ENCODE measurements around the gene RBM5.

Gene RBM5

GRCh38 chr3:50112462-50112861 is 23.7 kb downstream of the RBM5 start:
- no peak overlapping the region for H3K18ac ChIP-seq (ENCODE audit: low read length)
- H3K4me1 ChIP-seq (ENCODE audit: control insufficient read depth in 1 of 2, insufficient read depth in 2 of 2, low read length in 2 of 2), result no peaks in the 10 kb centered on the region
- H3K4ac ChIP-seq (ENCODE audit: low read depth, low read length), result no peak overlapping the region
- no peak overlapping the region for H2BK12ac ChIP-seq (ENCODE audit: low read length)
- H3K14ac ChIP-seq (ENCODE audit: low read length), result no peak overlapping the region
- H2AK5ac ChIP-seq (ENCODE audit: low read length), result no peak overlapping the region
- H3K79me1 ChIP-seq (ENCODE audit: low read length), result no peaks in the 10 kb centered on the region
- H3K27ac ChIP-seq (ENCODE audit: low read depth, low read length), result no peak overlapping the region
- no peaks in the 10 kb centered on the region for H3K27me3 ChIP-seq (ENCODE audit: insufficient read depth, low read length)
- WGBS (ENCODE audit: extremely low coverage, insufficient coverage, insufficient read length), result no CpG with 5 or more reads among the region's 3 CpGs
- no peak overlapping the region for H3K4me2 ChIP-seq (ENCODE audit: low read length)
- H2AFZ ChIP-seq (ENCODE audit: insufficient read depth, low read length, poor library complexity), result no peak overlapping the region
- no peak overlapping the region for H4K12ac ChIP-seq (ENCODE audit: low read depth, low read length)
- no peaks in the 10 kb centered on the region for H3K9me3 ChIP-seq (ENCODE audit: insufficient read depth, low read depth, low read length)
- peaks cover 71 to 86% of the 10 kb centered on the region in 2 experiments for H3K36me3 ChIP-seq (ENCODE audit: control insufficient read depth in 1 of 2, insufficient read depth in 2 of 2, low read length in 2 of 2)
- no peak overlapping the region for H3K9ac ChIP-seq (ENCODE audit: low read length)
- no peak overlapping the region for H3K23ac ChIP-seq (ENCODE audit: low read length)
- DNase-seq, result no peak
- no peak overlapping the region for H2BK120ac ChIP-seq (ENCODE audit: insufficient read depth, low read length, poor library complexity)
- no peak overlapping the region for H4K8ac ChIP-seq (ENCODE audit: low read depth, low read length)
- no peak overlapping the region for H4K91ac ChIP-seq (ENCODE audit: low read depth, low read length)
- no peaks in the 10 kb centered on the region for H3K79me2 ChIP-seq (ENCODE audit: control insufficient read depth, insufficient read depth, low read length, poor library complexity)
- H2BK5ac ChIP-seq (ENCODE audit: low read depth, low read length, poor library complexity), result no peak overlapping the region
- H3K4me3 ChIP-seq (ENCODE audit: low read depth, low read length), result no peak overlapping the region

- Histone ChIP-seq H3K79me1 (ENCODE audit: low read length) (no peaks in the 10 kb centered on the region), H3K9me3 (ENCODE audit: insufficient read depth, low read depth, low read length) (no peaks in the 10 kb centered on the region), H3K23ac (ENCODE audit: low read length) (no peak overlapping the region), H3K27me3 (ENCODE audit: insufficient read depth, low read length) (no peaks in the 10 kb centered on the region), H4K12ac (ENCODE audit: low read depth, low read length) (no peak overlapping the region), H3K4me2 (ENCODE audit: low read length) (no peak overlapping the region), H3K9ac (ENCODE audit: low read length) (no peak overlapping the region), H3K4me3 (ENCODE audit: low read depth, low read length) (no peak overlapping the region), H2BK5ac (ENCODE audit: low read depth, low read length, poor library complexity) (no peak overlapping the region), H4K91ac (ENCODE audit: low read depth, low read length) (no peak overlapping the region), H3K27ac (ENCODE audit: low read depth, low read length) (no peak overlapping the region), H2BK120ac (ENCODE audit: insufficient read depth, low read length, poor library complexity) (no peak overlapping the region), H2BK12ac (ENCODE audit: low read length) (no peak overlapping the region), H3K4ac (ENCODE audit: low read depth, low read length) (no peak overlapping the region), H3K79me2 (ENCODE audit: control insufficient read depth, insufficient read depth, low read length, poor library complexity) (no peaks in the 10 kb centered on the region), H3K14ac (ENCODE audit: low read length) (no peak overlapping the region), H3K18ac (ENCODE audit: low read length) (no peak overlapping the region), H2AK5ac (ENCODE audit: low read length) (no peak overlapping the region), H3K36me3 (ENCODE audit: control insufficient read depth in 1 of 2, insufficient read depth in 2 of 2, low read length in 2 of 2) (peaks cover 69 to 86% of the 10 kb centered on the region in 2 experiments), H4K8ac (ENCODE audit: low read depth, low read length) (no peak overlapping the region), H2AFZ (ENCODE audit: insufficient read depth, low read length, poor library complexity) (no peak overlapping the region), H3K4me1 (ENCODE audit: control insufficient read depth in 1 of 2, insufficient read depth in 2 of 2, low read length in 2 of 2) (no peaks in the 10 kb centered on the region)
- no peak for DNase-seq
- WGBS (ENCODE audit: extremely low coverage, insufficient coverage, insufficient read length), result no CpG with 5 or more reads among the region's 8 CpGs
These were observed 28.4 kb downstream of the RBM5 start for GRCh38 chr3:50117120-50117519.

- H3K79me1 ChIP-seq (ENCODE audit: low read length), result no peaks in the 10 kb centered on the region
- no peaks in the 10 kb centered on the region for H3K79me2 ChIP-seq (ENCODE audit: control insufficient read depth, insufficient read depth, low read length, poor library complexity)
- no peak overlapping the region for H3K18ac ChIP-seq (ENCODE audit: low read length)
- H4K91ac ChIP-seq (ENCODE audit: low read depth, low read length), result no peak overlapping the region
- H3K9me3 ChIP-seq (ENCODE audit: insufficient read depth, low read depth, low read length), result peaks cover 2% of the 10 kb centered on the region
- no peak overlapping the region for H3K27ac ChIP-seq (ENCODE audit: low read depth, low read length)
- no peak overlapping the region for H2AK5ac ChIP-seq (ENCODE audit: low read length)
- H3K23ac ChIP-seq (ENCODE audit: low read length), result no peak overlapping the region
- DNase-seq, result no peak
- no peaks in the 10 kb centered on the region for H3K27me3 ChIP-seq (ENCODE audit: insufficient read depth, low read length)
- WGBS (ENCODE audit: extremely low coverage, insufficient coverage, insufficient read length), result no CpG with 5 or more reads among the region's 10 CpGs
- H3K36me3 ChIP-seq (ENCODE audit: control insufficient read depth in 1 of 2, insufficient read depth in 2 of 2, low read length in 2 of 2), result peaks cover 59 to 78% of the 10 kb centered on the region in 2 experiments
- no peaks in the 10 kb centered on the region for H3K4me1 ChIP-seq (ENCODE audit: control insufficient read depth in 1 of 2, insufficient read depth in 2 of 2, low read length in 2 of 2)
- H4K12ac ChIP-seq (ENCODE audit: low read depth, low read length), result no peak overlapping the region
- no peak overlapping the region for H3K4me3 ChIP-seq (ENCODE audit: low read depth, low read length)
- no peak overlapping the region for H2AFZ ChIP-seq (ENCODE audit: insufficient read depth, low read length, poor library complexity)
- no peak overlapping the region for H3K14ac ChIP-seq (ENCODE audit: low read length)
- H2BK12ac ChIP-seq (ENCODE audit: low read length), result no peak overlapping the region
- H3K9ac ChIP-seq (ENCODE audit: low read length), result no peak overlapping the region
- H3K4ac ChIP-seq (ENCODE audit: low read depth, low read length), result no peak overlapping the region
- no peak overlapping the region for H3K4me2 ChIP-seq (ENCODE audit: low read length)
- H2BK120ac ChIP-seq (ENCODE audit: insufficient read depth, low read length, poor library complexity), result no peak overlapping the region
- H2BK5ac ChIP-seq (ENCODE audit: low read depth, low read length, poor library complexity), result no peak overlapping the region
- no peak overlapping the region for H4K8ac ChIP-seq (ENCODE audit: low read depth, low read length)
These were observed 29.5 kb downstream of the RBM5 start for GRCh38 chr3:50118237-50118636.

GRCh38 chr3:50119786-50120185 is 31.1 kb downstream of the RBM5 start:
- H2BK5ac ChIP-seq (ENCODE audit: low read depth, low read length, poor library complexity), result no peak overlapping the region
- H4K8ac ChIP-seq (ENCODE audit: low read depth, low read length), result no peak overlapping the region
- no peak overlapping the region for H3K9ac ChIP-seq (ENCODE audit: low read length)
- H3K4me3 ChIP-seq (ENCODE audit: low read depth, low read length), result no peak overlapping the region
- no peak overlapping the region for H3K14ac ChIP-seq (ENCODE audit: low read length)
- no peaks in the 10 kb centered on the region for H3K79me2 ChIP-seq (ENCODE audit: control insufficient read depth, insufficient read depth, low read length, poor library complexity)
- H3K27ac ChIP-seq (ENCODE audit: low read depth, low read length), result no peak overlapping the region
- H3K79me1 ChIP-seq (ENCODE audit: low read length), result peaks cover 2% of the 10 kb centered on the region
- H2AK5ac ChIP-seq (ENCODE audit: low read length), result no peak overlapping the region
- H3K4ac ChIP-seq (ENCODE audit: low read depth, low read length), result no peak overlapping the region
- H4K91ac ChIP-seq (ENCODE audit: low read depth, low read length), result no peak overlapping the region
- DNase-seq, result no peak
- H3K27me3 ChIP-seq (ENCODE audit: insufficient read depth, low read length), result no peaks in the 10 kb centered on the region
- H2AFZ ChIP-seq (ENCODE audit: insufficient read depth, low read length, poor library complexity), result no peak overlapping the region
- H2BK120ac ChIP-seq (ENCODE audit: insufficient read depth, low read length, poor library complexity), result no peak overlapping the region
- H3K4me2 ChIP-seq (ENCODE audit: low read length), result no peak overlapping the region
- H2BK12ac ChIP-seq (ENCODE audit: low read length), result no peak overlapping the region
- no peak overlapping the region for H3K23ac ChIP-seq (ENCODE audit: low read length)
- no CpG with 5 or more reads among the region's 3 CpGs for WGBS (ENCODE audit: extremely low coverage, insufficient coverage, insufficient read length)
- no peak overlapping the region for H3K18ac ChIP-seq (ENCODE audit: low read length)
- peaks cover 5 to 10% of the 10 kb centered on the region in 2 experiments for H3K4me1 ChIP-seq (ENCODE audit: control insufficient read depth in 1 of 2, insufficient read depth in 2 of 2, low read length in 2 of 2)
- H3K36me3 ChIP-seq (ENCODE audit: control insufficient read depth in 1 of 2, insufficient read depth in 2 of 2, low read length in 2 of 2), result peaks cover 52 to 66% of the 10 kb centered on the region in 2 experiments
- no peak overlapping the region for H4K12ac ChIP-seq (ENCODE audit: low read depth, low read length)
- peaks cover 2% of the 10 kb centered on the region for H3K9me3 ChIP-seq (ENCODE audit: insufficient read depth, low read depth, low read length)

Measured in trophoblast cell (in vitro differentiated cells and primary cell).